CMK (cell line): Measurements from ENCODE around the gene ITGB2.

Experiments used
- DNase-seq: peaks from one replicate; pipeline ENCODE4 v3.0.0-alpha.2; 2010; ENCODE audit warnings: low read depth

The ITGB2 gene

DNA sequence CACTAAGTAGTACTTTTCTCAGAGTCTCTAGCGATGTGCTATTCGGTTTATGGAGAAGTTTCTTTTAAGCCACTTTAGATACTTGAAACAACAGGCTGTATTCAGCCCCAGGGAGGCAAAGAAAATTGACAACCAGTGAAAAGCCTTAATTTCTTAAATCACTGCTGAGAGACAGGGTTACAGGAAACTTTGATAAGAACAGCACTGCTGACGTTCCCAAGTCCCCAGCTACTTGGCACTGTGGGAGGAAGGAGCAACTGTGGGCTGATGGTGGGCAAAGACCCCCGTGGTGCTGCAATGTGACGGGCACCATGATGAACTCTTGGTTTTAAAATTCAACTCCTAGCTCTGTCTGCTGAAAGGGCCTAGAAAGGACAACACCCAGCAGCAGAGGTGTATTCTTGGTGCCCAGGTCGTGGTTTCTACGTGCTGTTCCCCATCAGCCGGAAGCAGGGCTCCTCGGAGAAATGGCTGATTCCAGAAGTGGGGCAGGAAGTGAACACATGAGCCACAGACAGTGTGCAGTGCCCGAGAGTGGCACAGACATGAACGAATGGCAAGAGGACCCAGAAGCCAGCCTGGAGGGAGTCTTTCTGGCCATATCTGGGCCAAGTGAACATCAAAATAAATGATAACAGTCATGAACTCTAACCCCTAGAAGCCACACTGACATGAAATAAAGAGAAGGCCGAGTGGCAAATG lies 52.5 kb downstream of the ITGB2 start:
- DNase-seq: no peak

DNA sequence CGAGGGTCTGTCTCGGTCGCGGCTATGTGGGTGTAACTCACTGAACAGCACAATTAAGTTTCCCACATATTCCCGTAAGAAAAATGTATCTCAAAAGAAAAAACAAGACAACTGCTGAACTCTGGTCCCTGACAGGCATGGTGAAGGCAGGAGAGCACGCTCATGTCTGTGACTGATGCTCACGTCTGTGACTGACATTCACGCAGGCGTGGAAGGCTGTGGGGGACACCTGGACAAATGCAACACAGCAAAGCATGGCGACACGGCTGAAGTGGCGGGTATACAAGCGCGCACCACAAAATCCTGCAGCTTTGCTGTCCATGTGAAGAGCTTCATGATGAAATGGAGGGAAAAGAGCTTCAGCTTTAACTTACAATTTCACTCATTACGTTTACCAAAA lies 53.2 kb downstream of the ITGB2 start:
- DNase-seq: no peak

DNA sequence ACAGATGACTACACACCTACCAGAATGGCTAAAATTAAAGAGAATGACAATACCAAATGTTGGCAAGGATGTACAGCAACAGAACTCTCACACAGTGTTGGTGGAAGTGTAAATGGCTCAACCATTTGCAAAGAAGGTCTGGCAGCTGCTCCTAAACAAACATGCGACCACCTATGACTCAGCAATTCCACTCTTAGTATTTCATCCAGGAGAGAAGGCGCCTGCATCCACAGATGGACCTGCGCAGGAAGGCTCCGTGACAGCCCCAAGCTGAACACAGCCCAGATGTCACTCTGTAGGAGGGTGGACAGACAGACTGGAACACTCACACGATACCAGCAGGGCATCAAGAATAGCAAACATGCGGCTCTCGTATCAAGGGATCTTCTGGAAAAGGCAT lies 53.9 kb downstream of the ITGB2 start:
- DNase-seq: no peak

DNA sequence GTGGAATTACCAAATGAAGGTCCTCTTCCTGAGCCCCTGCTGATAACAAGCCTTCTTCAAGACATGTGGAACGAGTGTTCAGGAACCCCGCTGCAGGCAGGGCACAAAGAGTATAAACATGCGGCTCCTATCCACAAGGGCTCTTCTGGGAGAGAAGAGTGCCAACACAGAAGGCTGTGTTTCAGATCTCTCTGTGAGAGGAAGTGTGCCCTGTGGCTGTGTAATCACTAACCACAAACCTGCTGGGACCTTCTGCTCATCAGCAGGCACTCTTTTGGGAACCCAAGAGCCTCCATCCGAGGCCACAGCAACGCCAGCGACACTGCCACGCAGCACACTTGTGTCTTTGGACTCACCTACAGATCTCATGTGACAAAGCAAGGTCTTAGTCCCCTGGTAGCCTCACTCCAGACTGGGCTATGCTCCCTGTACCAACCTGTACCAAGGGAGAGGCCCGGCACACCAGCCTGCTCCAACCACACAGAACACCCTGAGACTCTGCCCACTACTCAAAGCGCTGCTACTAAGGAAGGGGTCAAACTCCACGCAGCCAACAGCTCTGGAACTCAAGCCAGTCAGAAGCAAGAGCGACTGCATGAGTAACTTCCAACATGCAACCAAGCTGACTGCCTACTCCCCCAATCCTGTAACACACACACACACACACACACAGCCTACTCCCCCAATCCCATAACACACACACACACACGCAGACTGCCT lies 55.0 kb downstream of the ITGB2 start:
- peak; percentile 86 for DNase-seq

DNA sequence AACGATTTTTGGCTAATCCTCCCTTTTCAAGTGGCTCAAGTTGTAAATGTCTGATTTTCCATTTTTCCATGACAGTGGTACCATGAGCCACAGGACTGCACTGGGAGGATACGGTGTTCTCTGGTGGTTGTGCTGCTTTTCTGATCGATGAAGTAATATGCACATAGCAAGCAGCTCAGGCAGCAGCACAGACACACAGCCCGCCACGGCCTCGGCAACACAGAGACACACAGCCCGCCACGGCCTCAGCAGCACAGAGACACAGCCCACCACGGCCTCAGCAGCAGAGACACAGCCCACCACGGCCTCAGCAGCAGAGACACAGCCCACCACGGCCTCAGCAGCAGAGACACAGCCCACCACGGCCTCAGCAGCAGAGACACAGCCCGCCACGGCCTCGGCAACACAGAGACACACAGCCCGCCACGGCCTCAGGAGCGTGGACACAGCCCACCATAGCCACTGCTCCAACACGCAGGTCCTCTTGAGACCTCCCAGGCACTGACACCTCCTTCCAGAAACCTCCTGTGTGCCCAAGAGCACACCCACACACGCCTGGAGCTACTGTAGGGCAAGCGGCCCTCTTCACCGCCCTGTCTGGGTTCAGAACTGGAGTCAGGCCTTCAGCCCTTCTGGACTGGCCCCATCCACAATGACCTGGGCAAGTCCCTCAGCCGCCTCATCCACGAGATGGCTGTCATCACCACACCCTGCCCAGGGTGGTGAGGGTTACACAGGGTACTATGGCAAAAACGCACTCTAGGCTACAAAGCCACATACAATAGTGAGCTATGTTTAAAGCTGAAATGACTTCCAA lies 57.6 kb downstream of the ITGB2 start:
- DNase-seq: no peak

DNA sequence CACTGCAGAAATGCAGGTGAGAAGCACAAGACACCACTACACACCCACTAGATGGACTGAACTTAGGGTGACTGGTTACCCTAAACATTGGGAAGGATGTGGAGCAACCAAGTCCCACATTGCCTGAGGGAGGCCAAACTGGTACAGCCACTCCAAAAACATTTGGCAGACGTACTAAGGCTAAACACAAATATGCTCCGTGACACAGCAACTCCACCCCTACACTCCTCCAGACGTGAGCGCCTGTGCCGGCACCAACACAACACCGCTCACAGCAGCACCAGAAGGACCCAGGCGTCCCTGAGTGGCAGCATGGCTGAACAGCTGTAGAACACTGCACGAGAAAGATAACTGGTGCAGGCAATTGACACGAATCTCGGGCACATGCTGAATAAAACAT lies 61.9 kb downstream of the ITGB2 start:
- DNase-seq: no peak

DNA sequence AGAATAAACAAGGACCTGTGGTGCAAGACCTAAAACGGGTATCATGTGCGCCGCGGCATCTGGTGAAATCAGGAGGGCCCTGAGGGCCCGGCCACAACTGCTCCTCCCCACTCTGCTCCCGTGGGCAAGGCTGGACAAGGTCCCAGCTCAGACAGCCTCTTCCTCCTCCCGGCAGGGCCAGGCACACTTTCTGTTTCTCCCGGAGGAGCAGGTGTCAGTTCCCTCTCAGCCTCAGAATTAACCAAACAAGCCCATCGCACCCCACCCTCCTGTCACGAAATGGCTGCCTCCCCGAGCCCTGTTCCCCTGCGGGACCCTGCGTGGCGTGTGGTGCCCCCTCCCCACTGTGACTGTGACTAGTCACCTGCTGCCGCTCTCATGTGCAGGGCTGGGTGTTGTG lies 62.4 kb downstream of the ITGB2 start:
- DNase-seq: no peak

DNA sequence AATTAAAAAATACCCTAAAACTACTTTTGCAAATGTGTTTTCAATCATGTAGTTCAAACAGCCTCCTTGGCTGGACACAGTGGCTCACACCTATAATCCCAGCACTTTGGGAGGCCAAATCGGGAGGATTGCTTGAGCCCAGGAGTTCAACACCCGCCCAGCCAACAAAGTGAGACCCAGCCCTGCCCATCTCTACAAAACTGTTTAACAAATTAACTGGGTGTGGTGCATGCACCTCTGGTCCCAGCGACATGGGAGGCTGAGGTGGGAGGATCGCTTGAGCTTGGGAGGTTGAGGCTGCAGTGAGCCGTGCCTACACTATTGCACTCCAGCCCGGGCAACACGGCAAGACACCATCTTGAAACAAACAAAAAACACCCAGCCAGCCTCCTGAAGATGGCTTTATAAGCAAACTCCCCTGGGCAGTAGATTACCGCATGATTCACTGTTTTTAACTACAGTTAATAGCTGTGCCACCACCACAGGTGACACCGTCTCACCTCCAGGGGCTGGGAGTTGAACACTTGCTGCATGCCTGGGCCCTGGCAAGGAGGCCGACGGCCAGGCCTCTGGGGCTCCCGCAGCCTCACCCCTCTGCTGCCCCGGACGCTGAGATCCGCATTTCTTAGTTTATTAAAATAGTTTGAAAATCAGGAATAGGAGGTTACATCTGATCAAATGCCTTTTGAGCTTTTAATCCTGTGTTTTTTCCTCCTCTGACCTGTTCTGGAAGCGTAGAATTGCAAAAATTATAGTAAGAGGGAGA lies 63.4 kb downstream of the ITGB2 start:
- DNase-seq: no peak

DNA sequence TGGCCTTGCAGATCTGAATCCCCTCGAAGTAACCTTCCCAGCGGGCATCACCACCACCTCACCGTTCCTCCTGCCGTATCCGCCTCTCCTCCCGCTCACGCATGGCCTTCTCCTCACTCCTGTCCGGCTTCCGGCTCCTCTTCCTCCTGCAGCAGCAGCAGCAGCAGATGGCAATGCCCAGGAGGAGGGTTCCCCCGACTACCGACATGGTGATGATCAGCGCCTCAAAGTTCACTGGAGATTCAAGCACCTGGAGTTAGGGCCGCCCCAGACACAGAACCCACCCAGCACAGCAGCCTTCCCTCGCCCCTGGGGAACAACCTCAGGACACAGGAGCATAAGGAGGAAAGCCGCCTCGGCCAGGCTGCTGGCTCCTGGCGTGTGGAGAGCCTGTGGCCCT lies 64.6 kb downstream of the ITGB2 start:
- DNase-seq: no peak

DNA sequence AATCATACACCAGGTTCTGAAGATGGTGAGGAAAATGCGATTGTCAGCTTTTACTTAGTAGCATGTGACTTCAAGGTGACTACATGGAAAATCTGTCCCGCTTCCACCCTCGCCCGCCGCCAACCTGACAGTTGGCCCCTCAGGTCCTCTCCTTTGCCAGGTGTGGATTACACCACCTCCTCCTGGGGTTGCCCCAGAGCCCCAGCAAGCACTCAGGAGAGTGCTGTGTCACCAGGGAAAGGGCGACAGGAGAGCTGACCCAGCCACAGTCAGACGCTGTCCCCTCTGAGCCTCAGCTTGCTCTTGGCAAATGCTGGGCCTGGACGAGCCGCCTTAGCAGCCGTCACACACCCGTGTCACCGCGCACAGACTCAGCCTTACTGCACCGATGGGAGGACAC lies 65.1 kb downstream of the ITGB2 start:
- DNase-seq: no peak

DNA sequence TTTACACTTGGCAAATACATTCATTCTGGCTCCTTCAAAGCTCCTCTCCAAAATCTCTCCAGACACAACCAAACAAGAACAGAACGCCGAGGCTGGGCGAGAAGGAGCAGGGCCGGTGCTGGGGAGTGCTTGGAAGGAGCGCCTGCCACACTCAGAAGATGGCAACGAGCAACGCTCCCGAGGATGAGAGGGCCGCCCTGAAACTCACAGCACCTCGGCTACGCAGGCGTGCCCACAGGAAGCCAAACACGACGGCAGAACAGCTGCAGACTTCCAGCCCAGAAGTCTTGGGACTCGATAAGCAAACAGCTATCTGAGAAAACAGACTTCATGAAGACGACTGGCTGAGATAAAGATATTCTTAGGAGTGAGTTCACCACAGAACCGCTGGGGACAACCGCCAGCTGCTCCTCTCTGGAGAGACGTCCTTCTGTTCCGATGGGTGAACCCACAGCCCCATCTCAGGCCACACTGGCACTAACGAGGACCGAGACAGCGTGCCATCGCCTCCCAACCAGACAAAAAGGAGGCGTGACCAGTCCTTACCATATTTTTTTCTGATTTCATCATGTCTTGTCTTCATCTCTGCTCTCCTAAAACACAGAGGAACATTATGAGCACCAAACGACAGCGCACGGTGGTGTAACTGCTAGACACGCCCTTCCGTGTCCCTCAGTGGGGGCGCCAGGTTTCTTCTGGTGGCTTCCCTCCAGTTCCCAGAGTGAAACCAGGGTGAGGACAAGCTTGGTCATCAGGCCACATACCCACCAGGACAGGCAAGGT lies 65.8 kb downstream of the ITGB2 start:
- peak; percentile 100 for DNase-seq

DNA sequence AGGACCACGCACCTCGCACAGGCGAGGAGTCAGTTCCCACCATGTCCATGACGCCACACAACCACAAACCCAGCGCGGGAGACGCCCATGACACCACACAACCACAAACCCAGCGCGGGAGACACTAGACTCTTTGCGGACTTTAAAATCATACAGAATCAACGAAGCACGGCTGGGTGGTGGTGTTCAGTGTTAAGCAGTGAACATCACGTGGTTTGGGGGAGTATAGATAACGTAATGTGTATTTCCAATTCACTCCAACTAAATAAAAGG lies 66.4 kb downstream of the ITGB2 start:
- DNase-seq: peak; percentile 75

DNA sequence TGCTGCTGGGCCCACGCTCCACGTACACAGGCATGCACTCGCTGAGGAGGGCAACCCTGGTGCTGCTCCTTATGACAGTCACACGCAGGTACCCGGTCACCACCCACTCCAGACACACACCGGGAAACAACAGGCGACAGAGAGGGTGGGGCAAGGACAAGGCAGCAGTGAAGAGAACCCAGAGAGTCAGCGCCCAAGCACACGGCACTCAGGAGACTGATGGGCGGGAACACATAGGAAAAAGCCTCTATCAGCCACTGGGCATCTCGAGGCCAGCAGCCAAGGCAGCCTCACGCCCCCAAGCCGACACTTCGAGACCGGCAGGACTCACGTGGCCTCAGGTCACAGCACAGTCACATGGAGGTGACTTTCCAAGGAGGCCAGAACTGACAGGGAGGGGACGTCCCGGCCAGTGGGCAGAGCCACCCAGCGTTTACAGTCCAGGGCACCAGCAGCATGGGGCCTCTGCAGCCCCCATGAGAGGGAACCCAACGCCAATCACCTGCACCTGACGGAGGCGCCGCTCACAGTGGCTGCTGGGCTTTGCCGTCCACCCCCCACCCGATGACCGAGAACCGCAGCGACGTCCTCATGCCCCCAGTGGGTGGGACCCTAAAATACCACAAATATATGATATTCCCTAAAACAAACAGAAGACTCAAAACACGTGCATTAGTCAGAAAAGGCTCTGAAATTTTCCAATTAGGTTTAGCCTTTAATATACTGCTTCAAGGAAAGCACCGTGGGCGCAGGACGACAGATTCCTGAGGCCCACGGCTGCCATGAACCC lies 66.9 kb downstream of the ITGB2 start:
- DNase-seq: no peak

DNA sequence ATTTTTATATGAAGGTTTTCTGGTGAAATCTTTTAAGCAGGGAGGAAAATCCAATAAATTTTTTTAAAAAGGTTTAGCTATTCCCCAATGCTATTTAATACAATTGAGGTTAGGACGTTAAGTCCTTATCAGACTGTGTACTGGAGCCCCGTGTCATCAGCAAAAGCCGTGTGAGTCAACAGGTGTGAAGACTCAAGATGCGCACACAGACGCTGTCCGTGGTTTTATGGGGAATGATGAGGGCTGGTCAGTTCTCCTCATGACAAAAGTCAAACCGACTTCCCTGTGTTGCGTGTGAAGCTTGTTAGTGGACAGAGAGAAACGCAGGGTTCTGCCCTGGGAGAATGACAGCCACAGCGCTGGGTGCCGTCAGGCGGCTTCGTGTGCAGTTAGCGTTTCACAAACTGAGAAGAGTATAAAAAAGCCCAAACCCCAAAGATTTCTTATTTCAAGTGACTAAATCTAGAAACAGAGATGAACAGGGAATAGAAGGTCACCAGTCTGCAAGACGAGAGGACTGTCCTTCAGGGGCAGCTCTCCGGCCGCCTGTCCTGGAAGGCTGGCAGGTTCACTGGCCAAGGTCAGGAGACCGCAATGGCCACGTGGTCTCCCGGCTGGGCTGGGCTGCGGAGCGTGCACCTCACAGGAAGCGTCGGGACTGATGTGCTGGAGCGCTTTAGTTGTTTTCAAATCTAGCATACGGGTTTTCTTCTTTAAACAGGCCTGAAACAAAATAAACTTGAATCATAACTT lies 69.6 kb downstream of the ITGB2 start:
- DNase-seq: no peak

DNA sequence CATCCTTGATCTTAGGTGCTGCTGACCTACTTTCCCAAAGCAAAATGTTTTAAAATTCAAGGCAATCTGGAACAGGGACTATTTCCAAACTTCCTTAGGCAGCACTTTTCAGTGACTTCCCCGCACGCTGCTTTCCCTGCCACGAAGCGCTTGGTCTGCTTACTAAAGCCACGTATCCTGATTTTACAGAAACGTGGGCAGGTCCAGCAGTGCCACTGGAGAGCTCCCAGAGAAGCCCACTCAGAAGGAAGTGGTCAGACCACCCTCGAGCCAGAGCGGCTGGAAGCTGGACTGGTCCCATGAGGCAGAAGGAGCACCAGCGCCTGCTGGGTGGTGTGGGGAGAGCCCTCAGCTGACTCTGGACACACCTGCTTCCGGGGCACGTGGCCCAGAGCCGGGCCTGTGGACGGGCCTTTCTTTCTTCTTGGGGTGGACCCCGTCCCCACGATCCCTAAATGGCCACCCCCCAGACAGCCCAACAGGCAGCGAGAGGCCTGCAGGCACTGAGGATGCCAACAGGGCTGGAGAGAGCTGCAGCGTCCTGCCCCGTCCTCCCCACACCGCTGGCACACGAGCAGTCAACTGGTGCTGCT lies 70.4 kb downstream of the ITGB2 start:
- no peak for DNase-seq

DNA sequence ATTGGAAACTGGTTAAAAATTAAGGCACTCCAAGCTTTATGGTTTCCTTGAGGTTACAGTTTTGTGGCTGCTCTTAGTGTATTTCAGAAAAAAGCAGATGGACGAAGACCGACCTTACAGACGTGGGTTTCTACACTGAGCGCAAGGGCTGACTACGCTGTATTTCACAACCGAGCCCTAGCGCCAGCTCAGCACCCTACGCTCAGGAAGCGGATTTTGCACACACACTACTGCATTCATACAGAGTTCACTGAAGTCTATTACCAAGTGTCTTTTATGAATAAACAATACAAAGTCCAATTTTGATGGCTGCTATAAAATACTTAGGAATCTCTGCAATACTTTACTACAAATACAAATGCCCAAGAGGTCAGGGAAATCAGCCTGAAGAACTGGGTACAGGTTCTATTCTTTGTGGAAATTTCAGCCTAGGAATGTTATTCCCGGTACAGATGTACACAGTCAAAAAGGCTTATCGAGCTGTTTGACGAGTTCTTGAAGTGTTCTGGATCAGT lies 71.0 kb downstream of the ITGB2 start:
- no peak for DNase-seq

DNA sequence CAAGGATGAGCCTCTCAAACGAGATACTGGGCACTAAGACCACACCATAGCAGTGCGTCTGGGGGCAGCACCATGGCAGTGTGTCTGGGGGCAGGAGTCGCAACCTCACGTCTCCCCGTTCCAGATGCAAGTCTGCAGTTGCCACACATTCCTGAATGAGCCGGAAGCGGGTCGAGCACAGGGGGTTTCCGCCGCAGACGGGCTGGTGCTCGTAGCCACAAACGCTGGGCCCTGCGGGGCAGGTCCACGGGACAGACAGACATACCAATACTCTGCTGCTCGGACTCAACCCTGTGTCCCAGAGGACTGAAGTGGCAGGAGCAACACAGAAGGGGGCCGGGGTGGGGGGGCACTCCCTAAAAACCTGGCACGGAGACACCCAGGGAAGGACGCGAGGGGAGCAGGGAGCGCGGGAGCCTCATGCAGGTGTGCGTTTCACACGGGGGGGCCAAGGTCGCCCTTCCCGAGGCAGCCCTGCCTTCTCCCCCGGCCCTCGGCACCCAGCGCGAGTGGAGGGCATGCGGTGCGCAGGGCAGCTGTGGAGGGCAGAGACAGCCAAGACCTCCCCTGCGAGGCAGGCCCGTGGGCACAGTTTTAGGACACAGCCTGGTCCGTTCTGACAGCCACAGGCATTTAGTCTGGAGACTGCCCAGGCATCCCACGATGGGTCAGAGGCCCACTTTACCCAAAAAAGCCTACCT lies 71.7 kb downstream of the ITGB2 start:
- DNase-seq: no peak

DNA sequence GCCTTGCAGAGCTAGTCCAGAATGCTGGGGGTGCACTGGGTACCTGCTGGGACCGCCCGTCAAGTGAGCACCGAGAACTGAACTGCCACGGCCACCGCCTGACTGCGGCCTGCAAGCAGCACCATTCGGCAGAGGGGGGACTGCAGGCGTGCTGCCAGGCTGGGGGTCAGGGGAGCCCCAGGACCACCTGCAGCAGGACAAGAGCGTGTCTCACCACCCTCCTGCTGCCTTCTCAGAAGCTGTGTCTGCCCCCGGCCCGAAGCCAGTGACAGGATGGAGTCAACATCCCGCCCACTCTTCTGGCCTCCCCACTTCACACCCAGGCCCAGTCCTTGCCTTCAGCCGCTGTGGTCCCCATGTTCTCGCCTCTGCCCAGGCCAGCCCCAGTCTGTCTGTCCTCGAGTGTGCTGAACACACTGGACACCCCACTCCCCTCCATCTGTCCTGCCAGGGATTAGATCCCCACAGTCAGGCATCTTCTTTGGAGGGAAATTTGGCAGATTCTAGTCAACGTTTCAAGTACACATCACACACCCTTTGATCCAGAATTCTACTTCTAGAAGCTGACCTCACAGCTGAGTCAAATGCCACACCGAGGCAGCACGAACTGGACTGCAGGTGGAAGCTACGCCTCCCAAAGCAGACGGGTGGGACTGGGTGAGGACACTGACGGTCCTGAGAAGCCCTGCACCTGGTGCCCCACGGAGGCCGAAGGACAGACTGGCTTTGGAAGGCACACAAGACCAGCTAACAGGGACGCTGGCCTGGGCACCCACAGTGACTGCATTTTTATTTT lies 73.2 kb downstream of the ITGB2 start:
- no peak for DNase-seq
